Vagina (tissue), 2 donors: ENCODE data around the gene ZNF195. TPM values are rescaled to one million over a fixed set of nuclear protein-coding genes. Genes with fewer than 3 reads are reported as not detected.

ENCODE experiments used
- DNase-seq, 2 donors: peaks; one replicate each; pipeline ENCODE4 v3.0.0-alpha.2; 2017; ENCODE audit errors: extremely low spot score in 2 of 2
- H3K27ac ChIP-seq: fragments of 200-600 bp; sonication (generic); one replicate; pipeline ENCODE4 v1.5.1; 2019
- H3K27me3 ChIP-seq: fragments of 200-600 bp; sonication (generic); one replicate; pipeline ENCODE4 v1.5.1; 2019
- H3K36me3 ChIP-seq, 2 donors: fragments of 200-600 bp; sonication (generic); one replicate each; pipeline ENCODE4 v1.5.1; 2017 to 2019
- H3K4me1 ChIP-seq: fragments of 200-600 bp; sonication (generic); one replicate; pipeline ENCODE4 v1.5.1; 2019
- H3K4me3 ChIP-seq, 2 donors: fragments of 200-600 bp; sonication (generic); 1 replicate in 1 of 2; 2 replicates in 1 of 2; pipeline ENCODE4 v1.5.1; 2016 to 2019
- H3K9me3 ChIP-seq: fragments of 200-600 bp; sonication (generic); one replicate; pipeline ENCODE4 v1.5.1; 2019
- POLR2A ChIP-seq, 2 donors: fragments of 450-650 bp; IDR thresholded peaks; one replicate each; pipeline ENCODE4 v1.6.1; 2017; ENCODE audit warnings: antibody characterized with exemption in 2 of 2, mild to moderate bottlenecking in 2 of 2, moderate library complexity in 2 of 2
- POLR2AphosphoS5 ChIP-seq, 2 donors: sonication (generic); formaldehyde crosslinking; IDR thresholded peaks; one replicate each; pipeline ENCODE4 v1.9.0; 2017; ENCODE audit warnings: antibody characterized with exemption in 2 of 2, mild to moderate bottlenecking in 2 of 2, low read depth in 1 of 2; ENCODE audit not compliant: insufficient read depth in 1 of 2
- intact Hi-C: fragments of 100-400 bp; cut with DNase I; formaldehyde crosslinking; loops from one replicate; pipeline ENCODE4 v1.15.1; 2023
- total RNA-seq: library from RNA; depleted of rRNA; stranded (reverse); fragments of >200 nt; gene quantifications from one replicate; pipeline ENCODE4 v1.2.3, GENCODE V29; 2016
- TF ChIP-seq, protein P1 (sequence below), 3 experiments: fragments of 450-650 bp in 2 of 3; fragments of 200-600 bp in 1 of 3; sonication (generic) in 1 of 3; IDR thresholded peaks; one replicate each; pipeline ENCODE4 v1.5.1; 2017 to 2019; ENCODE audit warnings: antibody characterized with exemption in 3 of 3, mild to moderate bottlenecking in 2 of 3, moderate library complexity in 2 of 3

Gene ZNF195
- total RNA-seq, 1 donor from 2014 or later: 13.0 TPM

- Histone ChIP-seq H3K27me3 (no peaks in the 10 kb centered on the region), H3K36me3 (no peaks in the 10 kb centered on the region), H3K9me3 (no peaks in the 10 kb centered on the region), H3K4me1 (no peaks in the 10 kb centered on the region), H3K4me3 (no peak overlapping the region), H3K27ac (no peak overlapping the region)
- intact Hi-C loops: no loop called here
- no peak for DNase-seq
- TF ChIP-seq POLR2AphosphoS5 (IDR thresholded peaks at IDR 0.05; ENCODE audit: insufficient read depth in 1 of 2, low read depth in 1 of 2) (no peak), POLR2A (IDR thresholded peaks at IDR 0.05) (no peak)
- TF ChIP-seq, protein P1, sequence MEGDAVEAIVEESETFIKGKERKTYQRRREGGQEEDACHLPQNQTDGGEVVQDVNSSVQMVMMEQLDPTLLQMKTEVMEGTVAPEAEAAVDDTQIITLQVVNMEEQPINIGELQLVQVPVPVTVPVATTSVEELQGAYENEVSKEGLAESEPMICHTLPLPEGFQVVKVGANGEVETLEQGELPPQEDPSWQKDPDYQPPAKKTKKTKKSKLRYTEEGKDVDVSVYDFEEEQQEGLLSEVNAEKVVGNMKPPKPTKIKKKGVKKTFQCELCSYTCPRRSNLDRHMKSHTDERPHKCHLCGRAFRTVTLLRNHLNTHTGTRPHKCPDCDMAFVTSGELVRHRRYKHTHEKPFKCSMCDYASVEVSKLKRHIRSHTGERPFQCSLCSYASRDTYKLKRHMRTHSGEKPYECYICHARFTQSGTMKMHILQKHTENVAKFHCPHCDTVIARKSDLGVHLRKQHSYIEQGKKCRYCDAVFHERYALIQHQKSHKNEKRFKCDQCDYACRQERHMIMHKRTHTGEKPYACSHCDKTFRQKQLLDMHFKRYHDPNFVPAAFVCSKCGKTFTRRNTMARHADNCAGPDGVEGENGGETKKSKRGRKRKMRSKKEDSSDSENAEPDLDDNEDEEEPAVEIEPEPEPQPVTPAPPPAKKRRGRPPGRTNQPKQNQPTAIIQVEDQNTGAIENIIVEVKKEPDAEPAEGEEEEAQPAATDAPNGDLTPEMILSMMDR (IDR thresholded peaks at IDR 0.05): no peak
These were observed 25.9 kb downstream of the ZNF195 start for GRCh38 chr11:3353066-3353465.

DNA sequence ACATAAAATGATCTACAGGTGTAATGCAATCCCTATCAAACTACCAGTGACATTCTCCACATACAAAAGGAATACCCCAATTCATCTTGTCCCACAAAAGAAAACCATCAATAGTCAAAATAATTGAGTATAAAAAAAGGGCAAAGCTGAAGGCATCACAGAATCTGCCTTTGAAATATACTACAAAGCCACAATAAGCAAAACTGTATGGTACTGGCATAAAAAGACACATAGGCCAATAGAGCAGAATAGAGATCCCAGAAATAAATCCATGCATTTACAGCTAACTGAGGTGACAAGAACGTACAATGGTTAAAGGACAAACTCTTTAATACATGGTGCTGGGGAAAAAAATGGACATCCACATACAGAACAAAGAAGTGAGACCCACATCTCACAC is 31.8 kb downstream of the ZNF195 start:
- Histone ChIP-seq H3K27me3 (no peaks in the 10 kb centered on the region), H3K36me3 (no peaks in the 10 kb centered on the region), H3K4me3 (no peak overlapping the region), H3K4me1 (no peaks in the 10 kb centered on the region), H3K9me3 (no peaks in the 10 kb centered on the region), H3K27ac (no peak overlapping the region)
- intact Hi-C loops: no loop called here
- TF ChIP-seq, protein P1 (IDR thresholded peaks at IDR 0.05): no peak
- no peak for TF ChIP-seq POLR2AphosphoS5 (IDR thresholded peaks at IDR 0.05; ENCODE audit: insufficient read depth in 1 of 2, low read depth in 1 of 2)
- no peak for TF ChIP-seq POLR2A (IDR thresholded peaks at IDR 0.05)
- DNase-seq: no peak

GRCh38 chr11:3346587-3346986 is 32.4 kb downstream of the ZNF195 start:
- Histone ChIP-seq H3K27ac (no peak overlapping the region), H3K9me3 (no peaks in the 10 kb centered on the region), H3K4me1 (no peaks in the 10 kb centered on the region), H3K4me3 (no peak overlapping the region), H3K36me3 (no peaks in the 10 kb centered on the region), H3K27me3 (no peaks in the 10 kb centered on the region)
- DNase-seq: no peak
- intact Hi-C loops: no loop called here
- TF ChIP-seq POLR2AphosphoS5 (IDR thresholded peaks at IDR 0.05; ENCODE audit: insufficient read depth in 1 of 2, low read depth in 1 of 2) (no peak), POLR2A (IDR thresholded peaks at IDR 0.05) (no peak)
- TF ChIP-seq, protein P1 (IDR thresholded peaks at IDR 0.05): no peak

DNA sequence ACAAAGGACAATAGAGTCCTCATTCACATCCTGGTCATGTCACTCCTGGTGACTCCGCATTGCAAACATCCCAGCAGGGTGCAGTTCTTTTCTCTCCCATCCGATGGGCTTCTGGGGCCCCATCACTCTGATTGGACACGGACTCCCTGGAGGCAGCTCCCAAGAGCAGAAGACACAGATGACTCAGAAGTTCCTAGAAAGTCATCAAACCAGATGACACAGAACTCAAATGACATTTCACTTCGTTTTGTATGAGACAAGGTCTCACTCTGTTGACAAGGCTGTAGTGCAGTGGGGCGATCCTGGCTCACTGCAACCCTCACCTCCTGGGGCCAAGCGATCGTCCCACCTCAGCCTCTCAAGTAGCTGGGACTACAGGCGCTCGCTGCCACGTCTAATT is 33.2 kb downstream of the ZNF195 start:
- Histone ChIP-seq H3K9me3 (no peaks in the 10 kb centered on the region), H3K27me3 (no peaks in the 10 kb centered on the region), H3K4me3 (no peak overlapping the region), H3K27ac (no peak overlapping the region), H3K36me3 (no peaks in the 10 kb centered on the region), H3K4me1 (no peaks in the 10 kb centered on the region)
- no peak for DNase-seq
- TF ChIP-seq POLR2A (IDR thresholded peaks at IDR 0.05) (no peak), POLR2AphosphoS5 (IDR thresholded peaks at IDR 0.05; ENCODE audit: insufficient read depth in 1 of 2, low read depth in 1 of 2) (no peak)
- TF ChIP-seq, protein P1 (IDR thresholded peaks at IDR 0.05): no peak
- intact Hi-C loops: no loop called here

DNA sequence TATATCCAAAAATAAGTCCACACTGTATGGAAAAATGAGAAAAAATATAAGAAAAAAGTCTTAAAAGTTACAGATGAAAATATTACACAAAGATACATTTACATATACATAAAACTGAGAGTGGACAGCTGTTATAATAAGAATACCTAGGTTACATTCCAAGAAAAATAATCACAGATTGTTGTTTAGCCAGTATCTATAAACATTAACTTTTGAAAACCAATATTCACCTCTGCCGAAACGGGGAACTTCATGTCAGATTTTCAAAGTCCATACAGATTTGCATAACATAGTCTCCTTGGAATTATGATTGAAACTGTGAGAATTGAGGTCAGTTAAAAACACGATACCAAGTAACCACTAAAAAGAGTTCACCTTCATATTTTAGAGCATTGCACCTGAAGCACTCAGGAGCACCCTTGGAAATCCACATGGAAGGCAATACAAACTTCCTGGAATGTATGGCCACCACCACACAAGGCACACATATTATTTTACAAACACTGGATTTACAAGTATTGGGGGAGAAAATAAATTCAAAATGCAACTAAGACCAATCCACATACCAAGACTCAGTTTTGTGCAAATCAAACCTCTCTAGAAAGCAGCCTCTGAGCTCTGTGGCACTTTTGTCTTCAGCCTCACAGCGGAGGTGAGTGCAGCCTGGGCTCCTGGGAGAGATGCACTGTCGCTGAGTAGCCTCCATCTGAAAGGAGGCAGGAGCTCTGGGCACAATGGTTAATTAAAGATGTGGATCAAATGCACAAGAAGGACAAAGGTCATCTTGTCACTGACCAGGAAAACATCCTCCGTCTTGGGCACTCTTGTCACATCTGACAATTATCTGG is 34.4 kb downstream of the ZNF195 start:
- TF ChIP-seq POLR2AphosphoS5 (IDR thresholded peaks at IDR 0.05; ENCODE audit: insufficient read depth in 1 of 2, low read depth in 1 of 2) (no peak), POLR2A (IDR thresholded peaks at IDR 0.05) (no peak)
- TF ChIP-seq, protein P1 (IDR thresholded peaks at IDR 0.05): no peak
- H3K4me1 ChIP-seq: no peaks in the 10 kb centered on the region
- H3K9me3 ChIP-seq: no peaks in the 10 kb centered on the region
- H3K27me3 ChIP-seq: no peaks in the 10 kb centered on the region
- no peaks in the 10 kb centered on the region for H3K36me3 ChIP-seq
- intact Hi-C loops: no loop called here
- no peak overlapping the region for H3K27ac ChIP-seq
- no peak for DNase-seq
- H3K4me3 ChIP-seq: no peak overlapping the region
